ENCODE results near the gene FSTL4.

The FSTL4 gene

DNA sequence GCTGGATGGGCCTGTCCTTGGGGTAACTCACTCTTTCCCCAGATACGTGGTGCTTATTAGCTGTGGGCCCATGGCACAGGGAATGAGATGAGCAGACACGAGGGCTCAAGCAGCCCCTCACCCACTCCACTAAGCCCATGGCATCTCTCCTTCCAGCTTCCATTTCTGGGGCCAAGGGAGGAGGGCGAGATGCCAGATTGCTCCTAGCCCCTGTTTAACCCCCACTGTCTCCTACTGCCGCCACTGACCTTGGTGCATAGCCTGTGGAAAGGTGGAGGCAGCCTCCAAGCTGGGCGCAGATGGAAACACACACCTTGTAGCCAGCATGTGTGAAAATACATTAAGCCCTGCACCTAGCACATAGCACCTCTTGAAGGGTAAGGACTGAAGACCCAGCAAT lies 167.6 kb downstream of the FSTL4 start:
- Histone ChIP-seq H3K4me1 (ENCODE audit: insufficient read depth, low read length, severe bottlenecking) (no peaks in the 10 kb centered on the region), H2AFZ (ENCODE audit: low read length) (no peak overlapping the region), H4K20me1 (ENCODE audit: insufficient read depth, low read length) (no peaks in the 10 kb centered on the region), H3K4me3 (ENCODE audit: low read depth, low read length, poor library complexity, severe bottlenecking) (no peak overlapping the region), H3K9me2 (ENCODE audit: low read depth, low read length) (no peaks in the 10 kb centered on the region), H3K9ac (ENCODE audit: low read length) (no peak overlapping the region), H3K27ac (ENCODE audit: low read depth, low read length, poor library complexity, severe bottlenecking) (no peak overlapping the region), H3K9me3 (ENCODE audit: low read length) (no peaks in the 10 kb centered on the region), H3F3A (ENCODE audit: insufficient read depth, low read length) (no peaks in the 10 kb centered on the region), H3K27me3 (ENCODE audit: insufficient read depth, low read length) (0 out of 2 replicates have a peak, but pooled peaks cover 4% of the 10 kb centered on the region), H3K36me3 (ENCODE audit: insufficient read depth, low read length) (no peaks in the 10 kb centered on the region), H3K4me2 (ENCODE audit: low read length) (no peak overlapping the region), H3K79me2 (ENCODE audit: insufficient read depth, low read length) (no peaks in the 10 kb centered on the region)
- TF ChIP-seq EZH2 (IDR thresholded peaks at IDR 0.05; ENCODE audit: borderline replicate concordance, low read length): no peak
- TF ChIP-seq, protein P1, sequence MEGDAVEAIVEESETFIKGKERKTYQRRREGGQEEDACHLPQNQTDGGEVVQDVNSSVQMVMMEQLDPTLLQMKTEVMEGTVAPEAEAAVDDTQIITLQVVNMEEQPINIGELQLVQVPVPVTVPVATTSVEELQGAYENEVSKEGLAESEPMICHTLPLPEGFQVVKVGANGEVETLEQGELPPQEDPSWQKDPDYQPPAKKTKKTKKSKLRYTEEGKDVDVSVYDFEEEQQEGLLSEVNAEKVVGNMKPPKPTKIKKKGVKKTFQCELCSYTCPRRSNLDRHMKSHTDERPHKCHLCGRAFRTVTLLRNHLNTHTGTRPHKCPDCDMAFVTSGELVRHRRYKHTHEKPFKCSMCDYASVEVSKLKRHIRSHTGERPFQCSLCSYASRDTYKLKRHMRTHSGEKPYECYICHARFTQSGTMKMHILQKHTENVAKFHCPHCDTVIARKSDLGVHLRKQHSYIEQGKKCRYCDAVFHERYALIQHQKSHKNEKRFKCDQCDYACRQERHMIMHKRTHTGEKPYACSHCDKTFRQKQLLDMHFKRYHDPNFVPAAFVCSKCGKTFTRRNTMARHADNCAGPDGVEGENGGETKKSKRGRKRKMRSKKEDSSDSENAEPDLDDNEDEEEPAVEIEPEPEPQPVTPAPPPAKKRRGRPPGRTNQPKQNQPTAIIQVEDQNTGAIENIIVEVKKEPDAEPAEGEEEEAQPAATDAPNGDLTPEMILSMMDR (IDR thresholded peaks at IDR 0.05; ENCODE audit: low read length): no peak

DNA sequence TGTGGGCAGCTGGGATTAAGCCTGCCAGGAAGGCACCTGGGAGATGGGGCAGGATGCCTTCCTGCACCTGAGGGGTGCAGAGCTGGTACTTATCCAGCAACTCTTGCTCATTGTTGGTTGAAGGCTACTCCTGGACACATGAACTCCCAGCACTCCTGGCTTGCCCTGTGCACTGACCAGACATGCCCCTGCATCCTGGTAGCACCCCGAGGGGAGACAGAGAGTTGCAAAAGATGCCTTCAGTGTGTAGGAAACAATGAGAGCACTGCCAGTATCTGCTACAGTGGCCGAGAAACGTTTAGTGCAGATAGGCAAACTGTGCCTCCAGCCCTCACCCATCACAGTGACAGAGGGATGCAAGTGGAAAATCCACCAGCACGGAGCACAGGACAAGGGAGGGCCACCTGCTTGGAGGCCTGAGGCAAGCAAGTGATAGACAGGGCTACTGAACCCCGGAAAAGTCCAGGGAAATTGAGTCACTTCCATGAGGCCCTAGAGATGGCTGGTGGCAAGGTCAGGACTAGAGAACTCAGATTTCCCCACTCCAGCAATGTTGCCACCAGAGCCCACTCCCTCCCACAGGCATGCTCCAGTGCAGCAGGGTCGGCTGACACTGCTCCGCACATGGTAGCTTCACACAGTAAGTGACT lies 171.1 kb downstream of the FSTL4 start:
- Histone ChIP-seq H3K9ac (ENCODE audit: low read length) (no peak overlapping the region), H3K27me3 (ENCODE audit: insufficient read depth, low read length) (no peaks in the 10 kb centered on the region), H3K79me2 (ENCODE audit: insufficient read depth, low read length) (no peaks in the 10 kb centered on the region), H4K20me1 (ENCODE audit: insufficient read depth, low read length) (no peaks in the 10 kb centered on the region), H3K9me2 (ENCODE audit: low read depth, low read length) (no peaks in the 10 kb centered on the region), H3K9me3 (ENCODE audit: low read length) (no peaks in the 10 kb centered on the region), H3K4me1 (ENCODE audit: insufficient read depth, low read length, severe bottlenecking) (no peaks in the 10 kb centered on the region), H2AFZ (ENCODE audit: low read length) (no peak overlapping the region), H3K36me3 (ENCODE audit: insufficient read depth, low read length) (no peaks in the 10 kb centered on the region), H3F3A (ENCODE audit: insufficient read depth, low read length) (no peaks in the 10 kb centered on the region), H3K4me3 (ENCODE audit: low read depth, low read length, poor library complexity, severe bottlenecking) (no peak overlapping the region), H3K4me2 (ENCODE audit: low read length) (no peak overlapping the region), H3K27ac (ENCODE audit: low read depth, low read length, poor library complexity, severe bottlenecking) (no peak overlapping the region)
- TF ChIP-seq EZH2 (IDR thresholded peaks at IDR 0.05; ENCODE audit: borderline replicate concordance, low read length): no peak
- TF ChIP-seq, protein P1 (IDR thresholded peaks at IDR 0.05; ENCODE audit: low read length): no peak

DNA sequence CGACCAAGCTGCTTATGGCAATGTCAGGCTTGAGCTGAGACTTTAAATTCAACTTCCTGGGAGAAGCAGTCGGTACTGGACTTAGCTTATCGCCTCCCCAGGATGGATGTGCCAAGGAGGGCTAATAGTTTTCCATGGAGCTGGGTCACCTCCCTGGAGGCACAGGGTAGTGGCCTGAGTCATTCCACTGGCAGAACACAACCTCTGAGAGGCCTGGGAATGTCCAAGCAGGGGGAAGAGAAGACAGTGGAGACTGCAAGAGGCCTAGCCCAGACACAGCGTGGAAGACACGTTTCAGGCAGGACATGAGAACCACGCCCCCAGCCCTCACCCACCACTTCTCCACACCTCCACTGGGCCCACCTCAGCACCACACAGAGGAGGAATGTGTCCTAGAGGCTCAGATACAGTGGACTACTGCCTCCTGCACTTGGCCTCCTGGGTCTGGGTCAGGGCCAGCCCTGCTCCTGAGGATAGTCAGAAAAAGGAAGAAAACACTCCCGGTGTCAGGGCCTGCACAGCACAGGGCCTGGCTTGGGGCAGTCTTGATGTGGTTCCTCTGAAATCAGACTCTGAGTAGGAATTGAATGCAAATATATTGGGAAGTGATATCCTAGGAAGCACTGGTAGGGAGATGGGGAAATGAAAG lies 171.8 kb downstream of the FSTL4 start:
- Histone ChIP-seq H3K4me1 (ENCODE audit: insufficient read depth, low read length, severe bottlenecking) (no peaks in the 10 kb centered on the region), H3K9ac (ENCODE audit: low read length) (no peak overlapping the region), H3K36me3 (ENCODE audit: insufficient read depth, low read length) (no peaks in the 10 kb centered on the region), H3K27ac (ENCODE audit: low read depth, low read length, poor library complexity, severe bottlenecking) (no peak overlapping the region), H3K27me3 (ENCODE audit: insufficient read depth, low read length) (no peaks in the 10 kb centered on the region), H3K4me2 (ENCODE audit: low read length) (no peak overlapping the region), H3K4me3 (ENCODE audit: low read depth, low read length, poor library complexity, severe bottlenecking) (no peak overlapping the region), H4K20me1 (ENCODE audit: insufficient read depth, low read length) (no peaks in the 10 kb centered on the region), H3K79me2 (ENCODE audit: insufficient read depth, low read length) (no peaks in the 10 kb centered on the region), H3F3A (ENCODE audit: insufficient read depth, low read length) (no peaks in the 10 kb centered on the region), H3K9me2 (ENCODE audit: low read depth, low read length) (no peaks in the 10 kb centered on the region), H2AFZ (ENCODE audit: low read length) (no peak overlapping the region), H3K9me3 (ENCODE audit: low read length) (no peaks in the 10 kb centered on the region)
- no peak for TF ChIP-seq EZH2 (IDR thresholded peaks at IDR 0.05; ENCODE audit: borderline replicate concordance, low read length)
- TF ChIP-seq, protein P1 (IDR thresholded peaks at IDR 0.05; ENCODE audit: low read length): no peak
